HG02970 (cell line): ENCODE measurements around the gene AXL.

Source experiments
- ATAC-seq: cut with Tn5 transposase; IDR thresholded peaks from one replicate; pipeline ENCODE4 v1.9.1; 2021; ENCODE audit warnings: mild to moderate bottlenecking, moderate library complexity, moderate number of reproducible peaks; ENCODE audit not compliant: unreplicated experiment, low FRiP score

The AXL gene

GRCh38 chr19:41233748-41234240 is 14.8 kb downstream of the AXL start:
- no peak for ATAC-seq

GRCh38 chr19:41234512-41235168 is 15.6 kb downstream of the AXL start:
- no peak for ATAC-seq

- no peak for ATAC-seq
These were observed 16.5 kb downstream of the AXL start for GRCh38 chr19:41235480-41235879.

- ATAC-seq = no peak
These were observed 19.2 kb downstream of the AXL start for GRCh38 chr19:41238244-41238643.

GRCh38 chr19:41239363-41239762 is 20.3 kb downstream of the AXL start:
- no peak for ATAC-seq

GRCh38 chr19:41239961-41240574 is 21.0 kb downstream of the AXL start:
- no peak for ATAC-seq

GRCh38 chr19:41241859-41242258 is 22.8 kb downstream of the AXL start:
- ATAC-seq = no peak

GRCh38 chr19:41244117-41244516 is 25.1 kb downstream of the AXL start:
- no peak for ATAC-seq

- ATAC-seq = no peak
These were observed 26.8 kb downstream of the AXL start for GRCh38 chr19:41245843-41246242.

- no peak for ATAC-seq
These were observed 29.9 kb downstream of the AXL start for GRCh38 chr19:41248895-41249294.

- no peak for ATAC-seq
These were observed 30.8 kb downstream of the AXL start for GRCh38 chr19:41249707-41250423.

- ATAC-seq = no peak
These were observed 34.6 kb downstream of the AXL start for GRCh38 chr19:41253660-41254059.

- no peak for ATAC-seq
These were observed 36.1 kb downstream of the AXL start for GRCh38 chr19:41255171-41255570.

- no peak for ATAC-seq
These were observed 42.6 kb downstream of the AXL start for GRCh38 chr19:41261474-41262190.

- ATAC-seq = peak; percentile 10
These were observed 44.2 kb downstream of the AXL start for GRCh38 chr19:41263042-41263849.

- ATAC-seq = peak; percentile 75
These were observed 45.0 kb downstream of the AXL start, which contains the start of gene HNRNPUL1 for GRCh38 chr19:41263850-41264580. TSS of gene HNRNPUL1 (plus strand) at chr19:41264372. CDS start at chr19:41264504, 132 bp downstream.

GRCh38 chr19:41264581-41265394 is 45.8 kb downstream of the AXL start:
- ATAC-seq = no peak

GRCh38 chr19:41265395-41266153 is 46.6 kb downstream of the AXL start:
- ATAC-seq = no peak
